Peyer's patch (tissue), 4 donors: ENCODE measurements around the gene PTTG1IP.

Experiments
- CTCF ChIP-seq, 6 experiments: fragments of 450-650 bp in 4 of 6; fragments of 200-600 bp in 2 of 6; sonication (generic) in 1 of 6; IDR thresholded peaks; one replicate each; pipeline ENCODE4 v1.5.1; 2017 to 2019; ENCODE audit warnings: antibody characterized with exemption in 6 of 6, mild to moderate bottlenecking in 3 of 6, moderate library complexity in 1 of 6
- POLR2A ChIP-seq, 2 donors: fragments of 450-650 bp; IDR thresholded peaks; one replicate each; pipeline ENCODE4 v1.5.1; 2017; ENCODE audit warnings: antibody characterized with exemption in 2 of 2, mild to moderate bottlenecking in 2 of 2, moderate library complexity in 2 of 2

- TF ChIP-seq CTCF (IDR thresholded peaks at IDR 0.05), result no peak
- no peak for TF ChIP-seq POLR2A (IDR thresholded peaks at IDR 0.05)
Observed at GRCh38 chr21:44810779-44811178, 62.7 kb downstream of the PTTG1IP start.
